NAMALWA (cell line): Measurements from ENCODE around the gene HPGDS.

ENCODE experiments used
- DNase-seq: peaks from one replicate; pipeline ENCODE4 v3.0.0-alpha.2; 2015; ENCODE audit warnings: low spot score

The HPGDS gene

GRCh38 chr4:94253036-94253435 lies 89.6 kb downstream of the HPGDS start:
- DNase-seq = no peak

- DNase-seq = no peak
Measured at GRCh38 chr4:94251094-94251493, 91.5 kb downstream of the HPGDS start.
